HG03196 (cell line): ENCODE data around the gene POGK.
"Not testable (repeated sequence)": the region's sequence is repeated elsewhere in the genome, so short reads cannot be mapped to it uniquely, and the experiment has no call there.

ENCODE experiments used
- ATAC-seq: cut with Tn5 transposase; IDR thresholded peaks from one replicate; pipeline ENCODE4 v1.9.1; 2021; ENCODE audit not compliant: unreplicated experiment

The POGK gene

GRCh38 chr1:166838766-166839599 is at the start of gene POGK:
Gene POGK, plus strand, starts transcription at chr1:166839475. Its CDS starts 1,482 bp downstream, at chr1:166840957.
- ATAC-seq, result peak; percentile 98

GRCh38 chr1:166796620-166797236 is 42.5 kb upstream of the POGK start:
- no peak for ATAC-seq

GRCh38 chr1:166808952-166809351 is 30.3 kb upstream of the POGK start:
- ATAC-seq, result no peak

- no peak for ATAC-seq
Observed at GRCh38 chr1:166811691-166812090, 27.6 kb upstream of the POGK start.

- ATAC-seq, result no peak
Observed at GRCh38 chr1:166813508-166814223, 25.6 kb upstream of the POGK start.

GRCh38 chr1:166814611-166815010 is 24.7 kb upstream of the POGK start:
- no peak for ATAC-seq

GRCh38 chr1:166819974-166820373 is 19.3 kb upstream of the POGK start:
- ATAC-seq, result no peak

- no peak for ATAC-seq
Observed at GRCh38 chr1:166822385-166822784, 16.9 kb upstream of the POGK start.

GRCh38 chr1:166827426-166827825 is 11.8 kb upstream of the POGK start:
- ATAC-seq, result no peak

- ATAC-seq, result not testable (repeated sequence)
Observed at GRCh38 chr1:166829762-166830161, 9.5 kb upstream of the POGK start.

GRCh38 chr1:166836733-166837132 is 2.5 kb upstream of the POGK start:
- no peak for ATAC-seq

- ATAC-seq, result peak; percentile 21
Observed at GRCh38 chr1:166839600-166840308, 479 bp downstream of the POGK start.

- no peak for ATAC-seq
Observed at GRCh38 chr1:166840309-166841274, 1.3 kb downstream of the POGK start.

- ATAC-seq, result no peak
Observed at GRCh38 chr1:166843322-166843721, 4.0 kb downstream of the POGK start.

GRCh38 chr1:166843769-166844596 is 4.7 kb downstream of the POGK start:
- no peak for ATAC-seq

GRCh38 chr1:166844791-166845190 is 5.5 kb downstream of the POGK start:
- ATAC-seq, result no peak

GRCh38 chr1:166848193-166848592 is 8.9 kb downstream of the POGK start:
- ATAC-seq, result no peak

GRCh38 chr1:166849135-166849534 is 9.9 kb downstream of the POGK start:
- no peak for ATAC-seq

GRCh38 chr1:166852918-166853317 is 13.6 kb downstream of the POGK start:
- no peak for ATAC-seq
